Smooth muscle cell of the brain vasculature (primary cell): ENCODE measurements around the gene ZNF808.
"Not testable (repeated sequence)": the region's sequence is repeated elsewhere in the genome, so short reads cannot be mapped to it uniquely, and the experiment has no call there.

ENCODE experiments used
- DNase-seq: peaks from one replicate; pipeline ENCODE4 v3.0.0-alpha.2; 2012; ENCODE audit warnings: low read depth, low spot score

The ZNF808 gene

GRCh38 chr19:52593441-52593840 is 66.0 kb downstream of the ZNF808 start:
- DNase-seq, result not testable (repeated sequence)

GRCh38 chr19:52599241-52599640 is 71.8 kb downstream of the ZNF808 start:
- no peak for DNase-seq

GRCh38 chr19:52600639-52601024 is 73.2 kb downstream of the ZNF808 start:
- DNase-seq, result no peak

GRCh38 chr19:52601025-52601973 is 73.8 kb downstream of the ZNF808 start:
- peak; percentile 54 for DNase-seq

- DNase-seq, result not testable (repeated sequence)
These were observed 74.5 kb downstream of the ZNF808 start for GRCh38 chr19:52601974-52602366.

- DNase-seq, result no peak
These were observed 75.5 kb downstream of the ZNF808 start for GRCh38 chr19:52602941-52603340.

GRCh38 chr19:52603558-52604207 is 76.2 kb downstream of the ZNF808 start:
- no peak for DNase-seq
